Astrocyte of the cerebellum (primary cell): ENCODE measurements around the gene MBP.

Source experiments
- DNase-seq: peaks from one replicate; pipeline ENCODE4 v3.0.0-alpha.2; 2011; ENCODE audit warnings: low read depth
- H3K4me3 ChIP-seq: 2 replicates; pipeline ENCODE4 v1.5.1; 2011; ENCODE audit warnings: mild to moderate bottlenecking, low read depth, low read length, moderate library complexity
- CTCF ChIP-seq: IDR thresholded peaks from 2 replicates; pipeline ENCODE4 v1.5.1; 2012; ENCODE audit warnings: low read length, low read depth, moderate library complexity, mild to moderate bottlenecking; ENCODE audit errors: missing control alignments
- in situ Hi-C: cut with HindIII; loops from 2 replicates; pipeline ENCODE4 v1.10.0; 2017; ENCODE audit warnings: low sequenced_read_pairs

The MBP gene

GRCh38 chr18:76986406-76986805 lies 146.2 kb downstream of the MBP start:
- DNase-seq: no peak
- no peak for TF ChIP-seq CTCF
- no peak overlapping the region for H3K4me3 ChIP-seq
- in situ Hi-C loops: no loop called here

GRCh38 chr18:76985951-76986236 lies 146.7 kb downstream of the MBP start:
- DNase-seq: no peak
- TF ChIP-seq CTCF: no peak
- H3K4me3 ChIP-seq: no peak overlapping the region
- in situ Hi-C loops: no loop called here

- no peak overlapping the region for H3K4me3 ChIP-seq
- no peak for DNase-seq
- TF ChIP-seq CTCF: no peak
- in situ Hi-C loops: no loop called here
These were observed 147.2 kb downstream of the MBP start for GRCh38 chr18:76985156-76985950.

- no peak overlapping the region for H3K4me3 ChIP-seq
- DNase-seq: no peak
- in situ Hi-C loops: no loop called here
- TF ChIP-seq CTCF: no peak
These were observed 148.1 kb downstream of the MBP start for GRCh38 chr18:76984193-76985155.

GRCh38 chr18:76983613-76984051 lies 149.0 kb downstream of the MBP start:
- no peak for TF ChIP-seq CTCF
- DNase-seq: no peak
- in situ Hi-C loops: no loop called here
- H3K4me3 ChIP-seq: no peak overlapping the region

- peak; percentile 96 for TF ChIP-seq CTCF
- H3K4me3 ChIP-seq: no peak overlapping the region
- DNase-seq: peak; percentile 44
- in situ Hi-C loops: no loop called here
These were observed 149.6 kb downstream of the MBP start for GRCh38 chr18:76982841-76983583.
